Testis (tissue), 3 donors: ENCODE measurements around the gene BLCAP. TPM values are rescaled to one million over a fixed set of nuclear protein-coding genes. Genes with fewer than 3 reads are reported as not detected.
"Not testable (repeated sequence)": the region's sequence is repeated elsewhere in the genome, so short reads cannot be mapped to it uniquely, and the experiment has no call there.

Experiments used
- DNase-seq: peaks from one replicate; pipeline ENCODE4 v3.0.0-alpha.2; 2019
- H3K27ac ChIP-seq, 2 donors: fragments of 200-600 bp; sonication (generic); one replicate each; pipeline ENCODE4 v1.5.1; 2019
- H3K27me3 ChIP-seq: fragments of 200-600 bp; sonication (generic); one replicate; pipeline ENCODE4 v1.5.1; 2019
- H3K36me3 ChIP-seq: fragments of 200-600 bp; sonication (generic); one replicate; pipeline ENCODE4 v1.5.1; 2017; ENCODE audit warnings: low read depth; ENCODE audit errors: missing control alignments
- H3K4me1 ChIP-seq: fragments of 200-600 bp; sonication (generic); one replicate; pipeline ENCODE4 v1.5.1; 2019
- H3K4me3 ChIP-seq, 2 donors: fragments of 200-600 bp; sonication (generic); one replicate each; pipeline ENCODE4 v1.5.1; 2017 to 2019
- H3K9me3 ChIP-seq: fragments of 200-600 bp; sonication (generic); one replicate; pipeline ENCODE4 v1.5.1; 2017
- CTCF ChIP-seq, 3 experiments: fragments of 450-650 bp in 2 of 3; fragments of 200-600 bp in 1 of 3; sonication (generic) in 1 of 3; IDR thresholded peaks; one replicate each; pipeline ENCODE4 v1.5.1; 2016 to 2019; ENCODE audit warnings: antibody characterized with exemption in 3 of 3, mild to moderate bottlenecking in 2 of 3, moderate library complexity in 1 of 3
- POLR2A ChIP-seq: fragments of 450-650 bp; IDR thresholded peaks from one replicate; pipeline ENCODE4 v1.6.1; 2017; ENCODE audit warnings: antibody characterized with exemption, mild to moderate bottlenecking, moderate library complexity
- WGBS, 2 donors: methylation state at CpG; one replicate each; pipeline ENCODE4 v1.1.5; 2018; 5-methylcytosine and 5-hydroxymethylcytosine counted together
- intact Hi-C: fragments of 100-400 bp; cut with DNase I; formaldehyde crosslinking; loops from one replicate; pipeline ENCODE4 v1.15.1; 2023; ENCODE audit warnings: low total_unique reads
- polyA plus RNA-seq: library from polyadenylated mRNA; stranded (reverse); fragments of 350-450 nt; fragmentation: Illumina TruSeq; extraction: RNeasy Lipid Tissue Mini Kit (QIAGEN cat#74804); gene quantifications from one replicate; pipeline ENCODE4 v1.2.3, GENCODE V29; 2014; ENCODE audit warnings: low read depth, low replicate concordance; ENCODE audit not compliant: insufficient read depth
- total RNA-seq, 2 donors: library from RNA; depleted of rRNA; stranded (reverse); fragments of >200 nt; gene quantifications; one replicate each; pipeline ENCODE4 v1.2.3, GENCODE V29; 2016

BLCAP gene
- total and polyA plus RNA-seq, 3 donors from 2014 or later = 76.9 to 83.6 (median 80.0) TPM

GRCh38 chr20:37558779-37559178 is 31.1 kb upstream of the BLCAP start:
- no peak overlapping the region for H3K27ac ChIP-seq
- H3K4me3 ChIP-seq = no peak overlapping the region
- WGBS, 2 donors = 84 to 89% methylated on average over 4 of the region's 4 CpGs
- intact Hi-C loops = no loop called here
- TF ChIP-seq POLR2A (no peak), CTCF (IDR thresholded peaks at IDR 0.05) (no peak)
- H3K9me3 ChIP-seq = no peaks in the 10 kb centered on the region
- no peak for DNase-seq
- no peaks in the 10 kb centered on the region for H3K27me3 ChIP-seq
- H3K4me1 ChIP-seq = no peaks in the 10 kb centered on the region
- H3K36me3 ChIP-seq = no peaks in the 10 kb centered on the region

GRCh38 chr20:37558306-37558705 is 30.6 kb upstream of the BLCAP start:
- Histone ChIP-seq H3K4me1 (no peaks in the 10 kb centered on the region), H3K36me3 (no peaks in the 10 kb centered on the region), H3K27me3 (no peaks in the 10 kb centered on the region), H3K27ac (no peak overlapping the region), H3K9me3 (no peaks in the 10 kb centered on the region), H3K4me3 (no peak overlapping the region)
- no peak for DNase-seq
- no peak for TF ChIP-seq POLR2A
- WGBS, 2 donors = 88 to 92% methylated on average over 4 of the region's 4 CpGs
- intact Hi-C loops = no loop called here

GRCh38 chr20:37556538-37556937 is 28.9 kb upstream of the BLCAP start:
- no peak for DNase-seq
- intact Hi-C loops = no loop called here
- WGBS, 2 donors = 88 to 90% methylated on average over 6 of the region's 6 CpGs

GRCh38 chr20:37554721-37555298 is 27.1 kb upstream of the BLCAP start:
- DNase-seq, intact Hi-C loops, H3K4me1 ChIP-seq, H3K27ac ChIP-seq, H3K36me3 ChIP-seq, H3K4me3 ChIP-seq, H3K27me3 ChIP-seq, H3K9me3 ChIP-seq: not testable (repeated sequence)
- WGBS, 2 donors = 48 to 58% methylated on average over 13 of the region's 13 CpGs

More at GRCh38 chr20:37556538-37556937, 28.9 kb upstream of the BLCAP start:
- H3K27ac ChIP-seq = no peak overlapping the region
- no peaks in the 10 kb centered on the region for H3K4me1 ChIP-seq
- H3K27me3 ChIP-seq = no peaks in the 10 kb centered on the region
- no peaks in the 10 kb centered on the region for H3K9me3 ChIP-seq
- H3K4me3 ChIP-seq = no peak overlapping the region
- TF ChIP-seq POLR2A (no peak), CTCF (IDR thresholded peaks at IDR 0.05) (no peak)
- no peaks in the 10 kb centered on the region for H3K36me3 ChIP-seq

- no peaks in the 10 kb centered on the region for H3K4me1 ChIP-seq
- TF ChIP-seq POLR2A (no peak), CTCF (IDR thresholded peaks at IDR 0.05) (no peak)
- no peak overlapping the region for H3K4me3 ChIP-seq
- DNase-seq = no peak
- no peaks in the 10 kb centered on the region for H3K27me3 ChIP-seq
- H3K27ac ChIP-seq = no peak overlapping the region
- intact Hi-C loops = no loop called here
- 86 to 100% methylated on average over 1 of the region's 1 CpG for WGBS, 2 donors
- no peaks in the 10 kb centered on the region for H3K9me3 ChIP-seq
- H3K36me3 ChIP-seq = no peaks in the 10 kb centered on the region
These were observed 24.7 kb upstream of the BLCAP start for GRCh38 chr20:37552415-37552814.

- H3K27me3 ChIP-seq, H3K4me1 ChIP-seq, H3K27ac ChIP-seq, intact Hi-C loops, H3K36me3 ChIP-seq, DNase-seq, H3K9me3 ChIP-seq, H3K4me3 ChIP-seq: not testable (repeated sequence)
- WGBS, 2 donors = 71 to 73% methylated on average over 2 of the region's 2 CpGs
These were observed 24.0 kb upstream of the BLCAP start for GRCh38 chr20:37551660-37552059.

- 64% methylated on average over 16 of the region's 16 CpGs for WGBS, 2 donors
- not testable (repeated sequence) for H3K4me1 ChIP-seq
These were observed 22.6 kb upstream of the BLCAP start for GRCh38 chr20:37550101-37550920.

More at GRCh38 chr20:37550101-37550920, 22.6 kb upstream of the BLCAP start:
- H3K36me3 ChIP-seq, H3K27me3 ChIP-seq, H3K9me3 ChIP-seq, H3K27ac ChIP-seq, intact Hi-C loops, DNase-seq, H3K4me3 ChIP-seq: not testable (repeated sequence)
